Left lung (tissue), 10 donors: Measurements from ENCODE around the gene ACTRT2. TPM values are rescaled to one million over a fixed set of nuclear protein-coding genes. Genes with fewer than 3 reads are reported as not detected.

Experiments used
- ATAC-seq: fragments of 200-7000 bp; cut with Tn5 transposase; one replicate; pipeline ENCODE4 v1.9.1; 2020; ENCODE audit warnings: moderate library complexity
- DNase-seq, 4 donors: peaks; one replicate each; pipeline ENCODE4 v3.0.0-alpha.2; 2013 to 2020
- H3K27ac ChIP-seq, 2 donors: fragments of 200-600 bp; sonication (generic) in 1 of 2; one replicate each; pipeline versions ENCODE4 v1.5.0 to v1.8.0; 2020 to 2021
- H3K27me3 ChIP-seq, 2 donors: fragments of 200-600 bp; sonication (generic) in 1 of 2; one replicate each; pipeline versions ENCODE4 v1.5.0 to v1.8.0; 2020 to 2021
- H3K36me3 ChIP-seq, 2 donors: fragments of 200-600 bp; sonication (generic) in 1 of 2; one replicate each; pipeline versions ENCODE4 v1.5.0 to v1.8.0; 2020 to 2021
- H3K4me1 ChIP-seq, 2 donors: fragments of 200-600 bp; one replicate each; pipeline ENCODE4 v1.8.0; 2021
- H3K4me3 ChIP-seq, 2 donors: fragments of 200-600 bp; sonication (generic) in 1 of 2; one replicate each; pipeline versions ENCODE4 v1.5.0 to v1.8.0; 2020 to 2021; ENCODE audit warnings: mild to moderate bottlenecking in 1 of 2
- H3K9me3 ChIP-seq, 2 donors: fragments of 200-600 bp; sonication (generic) in 1 of 2; one replicate each; pipeline versions ENCODE4 v1.5.0 to v1.8.0; 2020 to 2021
- CTCF ChIP-seq, 2 donors: fragments of 200-600 bp; sonication (generic) in 1 of 2; IDR thresholded peaks; one replicate each; pipeline versions ENCODE4 v1.5.0 to v1.8.0; 2021; ENCODE audit warnings: antibody characterized with exemption in 2 of 2
- intact Hi-C, 2 donors: fragments of 100-400 bp; cut with DNase I; formaldehyde crosslinking; loops; one replicate each; pipeline versions ENCODE4 v1.11.2 to v1.14.2; 2022
- polyA plus RNA-seq, 6 donors: library from polyadenylated mRNA; unstranded; fragments of 120-200 nt; gene quantifications; one replicate each; pipeline ENCODE4 v1.2.1, GENCODE V29; 2013; ENCODE audit not compliant: insufficient read length in 6 of 6
- total RNA-seq, 2 donors: library from RNA; stranded (reverse); fragmentation: NEBNext Ultra II Directional; extraction: Animal tissue kit (Norgen Biotek cat#: 25700); gene quantifications; one replicate each; pipeline ENCODE4 v1.2.1, GENCODE V29; 2021
- donor health status: DM: no; HTN: yes; CAD: no.
- donor health status: DM: no; HTN: no; CAD: no.

ACTRT2 gene
- total and polyA plus RNA-seq, 8 donors, result not detected

DNA sequence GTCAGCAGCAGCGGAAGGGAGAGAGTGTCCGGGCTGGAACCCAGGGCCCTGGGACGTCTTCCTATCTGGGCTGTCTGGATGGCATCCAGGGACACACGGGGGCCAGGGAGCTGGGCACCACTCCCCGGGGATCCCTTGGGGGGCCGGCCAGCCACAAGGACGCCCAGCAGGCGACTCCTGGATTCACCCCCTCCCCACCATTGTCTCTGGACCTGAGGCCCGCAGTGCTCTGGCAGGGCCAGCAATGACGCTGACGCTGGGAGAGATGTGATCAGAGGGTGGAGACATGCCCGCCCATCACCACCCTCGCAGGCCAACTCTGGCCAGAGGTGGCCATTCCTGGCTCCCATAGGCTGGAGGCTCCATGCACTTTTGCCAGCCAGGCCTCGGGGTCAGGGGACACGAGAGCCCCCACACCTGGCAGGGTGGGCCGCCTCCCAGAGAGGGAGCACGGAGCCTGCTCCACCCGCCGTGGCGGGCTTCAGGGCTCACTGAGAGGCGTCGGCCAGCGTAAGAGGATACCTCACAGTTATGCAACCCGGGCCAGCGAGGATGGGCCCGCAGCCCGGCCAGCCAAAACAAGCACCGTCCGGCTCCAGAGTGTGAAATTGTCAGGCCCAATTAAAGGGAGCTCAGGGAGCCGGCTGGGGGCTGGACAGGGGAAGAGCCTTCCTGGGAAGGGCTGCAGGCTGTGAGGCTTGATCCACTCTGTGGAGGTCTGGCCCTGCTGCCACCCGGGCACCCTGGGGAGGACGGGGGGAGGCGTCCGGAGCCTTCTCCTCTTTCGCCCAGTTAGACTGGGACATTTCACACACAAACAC, 10.3 kb downstream of the ACTRT2 start:
- intact Hi-C loops, result no loop called here
- H3K9me3 ChIP-seq, result no peaks in the 10 kb centered on the region
- peaks cover 6 to 66% of the 10 kb centered on the region in 2 donors for H3K27me3 ChIP-seq
- no peak for TF ChIP-seq CTCF (IDR thresholded peaks at IDR 0.05)
- ATAC-seq (no peak), DNase-seq (peak in 2 of 4 donors; percentile 23 to 65)
- H3K4me1 ChIP-seq, result no peaks in the 10 kb centered on the region
- no peak overlapping the region for H3K4me3 ChIP-seq
- H3K36me3 ChIP-seq, result no peaks in the 10 kb centered on the region
- H3K27ac ChIP-seq, result no peak overlapping the region

GRCh38 chr1:3032371-3033039, 11.2 kb downstream of the ACTRT2 start:
- Histone ChIP-seq H3K4me1 (no peaks in the 10 kb centered on the region), H3K27ac (no peak overlapping the region), H3K36me3 (no peaks in the 10 kb centered on the region), H3K27me3 (peaks cover 6 to 69% of the 10 kb centered on the region in 2 donors), H3K9me3 (no peaks in the 10 kb centered on the region), H3K4me3 (no peak overlapping the region)
- ATAC-seq, result no peak
- no peak for TF ChIP-seq CTCF (IDR thresholded peaks at IDR 0.05)
- peak in 2 of 4 donors; percentile 30 to 71 for DNase-seq
- intact Hi-C loops, result no loop called here

DNA sequence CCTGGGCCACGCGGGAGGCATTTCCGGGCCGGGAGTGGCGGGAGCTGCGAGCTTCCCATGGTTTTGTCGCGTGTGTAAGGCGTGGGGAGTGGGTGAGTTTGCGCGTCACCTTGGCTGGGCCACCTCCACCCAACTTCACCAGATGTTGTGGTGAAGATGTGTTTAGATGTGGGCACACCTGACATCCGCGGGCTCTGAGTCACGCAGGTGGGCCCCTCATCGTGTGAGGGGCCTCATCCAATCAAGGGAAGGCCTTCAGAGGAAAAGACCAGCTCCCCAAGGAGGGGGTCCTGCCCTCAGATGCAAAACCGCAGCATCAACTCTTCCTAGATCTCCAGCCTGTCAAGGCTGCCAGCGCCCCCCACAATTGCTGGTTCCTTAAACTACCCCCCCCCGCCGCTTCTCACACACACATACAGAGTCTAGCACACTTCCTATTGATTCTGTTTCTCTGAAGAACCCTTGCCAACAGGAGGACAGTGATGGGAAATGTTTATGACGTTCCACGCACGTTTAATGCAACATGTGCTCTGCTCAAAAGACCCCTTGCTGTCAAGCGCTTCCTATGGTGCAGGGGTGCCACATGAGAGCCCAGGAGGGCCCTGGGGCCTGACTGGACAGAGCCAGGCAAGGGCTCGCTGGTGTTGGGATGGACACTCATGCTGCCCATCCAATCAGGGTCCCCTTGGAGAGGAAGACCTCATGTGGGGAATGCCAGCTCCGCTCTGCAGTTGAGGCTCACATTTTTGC, 11.9 kb downstream of the ACTRT2 start:
- TF ChIP-seq CTCF (IDR thresholded peaks at IDR 0.05), result no peak
- H3K27me3 ChIP-seq, result peaks cover 6 to 69% of the 10 kb centered on the region in 2 donors
- H3K4me3 ChIP-seq, result no peak overlapping the region
- H3K4me1 ChIP-seq, result no peaks in the 10 kb centered on the region
- intact Hi-C loops, result no loop called here
- H3K27ac ChIP-seq, result no peak overlapping the region
- ATAC-seq, result no peak
- no peaks in the 10 kb centered on the region for H3K36me3 ChIP-seq
- H3K9me3 ChIP-seq, result no peaks in the 10 kb centered on the region
- DNase-seq, result peak in 1 of 4 donors; percentile 30

DNA sequence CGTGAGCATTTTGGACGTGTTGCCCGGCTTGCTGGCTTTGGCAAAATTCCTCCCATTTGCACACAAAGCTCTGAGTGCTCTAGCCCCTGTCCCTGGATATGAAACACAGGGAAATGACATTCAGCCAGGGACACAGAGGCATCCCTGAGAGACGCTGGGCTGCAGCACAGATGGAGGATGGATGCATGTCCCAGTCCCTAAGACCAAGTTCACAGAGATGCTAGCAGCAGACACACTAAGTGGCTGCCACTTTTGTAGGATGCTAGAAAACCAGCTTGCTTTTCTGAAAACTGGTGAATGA, 12.5 kb downstream of the ACTRT2 start:
- ATAC-seq (no peak), DNase-seq (no peak)
- Histone ChIP-seq H3K27me3 (peaks cover 3 to 69% of the 10 kb centered on the region in 2 donors), H3K4me1 (no peaks in the 10 kb centered on the region), H3K9me3 (no peaks in the 10 kb centered on the region), H3K36me3 (no peaks in the 10 kb centered on the region), H3K4me3 (no peak overlapping the region), H3K27ac (no peak overlapping the region)
- intact Hi-C loops, result no loop called here
- no peak for TF ChIP-seq CTCF (IDR thresholded peaks at IDR 0.05)

DNA sequence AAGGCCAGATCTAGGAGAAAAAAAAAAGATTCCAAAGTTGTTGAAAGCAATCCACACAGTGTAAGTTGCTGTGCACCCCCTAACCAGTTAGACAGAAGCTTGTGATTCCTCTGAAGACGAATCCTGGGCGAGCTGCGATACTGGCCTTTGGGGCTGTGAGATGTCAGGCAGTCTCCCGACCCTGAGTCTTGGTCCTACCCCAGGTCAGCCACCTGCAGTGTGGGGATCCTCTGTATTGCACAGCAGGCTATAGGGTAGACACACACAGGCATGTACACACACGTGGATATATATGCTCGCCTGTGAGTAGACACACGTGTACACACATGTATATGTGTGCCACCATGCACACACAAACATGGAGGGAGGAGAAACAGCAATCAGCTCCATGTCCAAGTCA, 12.9 kb downstream of the ACTRT2 start:
- ATAC-seq (no peak), DNase-seq (no peak)
- TF ChIP-seq CTCF (IDR thresholded peaks at IDR 0.05), result no peak
- no peak overlapping the region for H3K4me3 ChIP-seq
- H3K27me3 ChIP-seq, result peaks cover 0 to 69% of the 10 kb centered on the region in 2 donors
- no peaks in the 10 kb centered on the region for H3K36me3 ChIP-seq
- intact Hi-C loops, result no loop called here
- H3K4me1 ChIP-seq, result no peaks in the 10 kb centered on the region
- no peak overlapping the region for H3K27ac ChIP-seq
- no peaks in the 10 kb centered on the region for H3K9me3 ChIP-seq
